DMS53 (cell line): ENCODE measurements around the gene TRIM24.
A peak's percentile ranks its signal among the peaks of the same experiment; 100 is the strongest.

Experiments used
- DNase-seq: peaks from one replicate; lab custom pipeline; 2025; lab: John Stamatoyannopoulos, UW

Gene TRIM24

DNA sequence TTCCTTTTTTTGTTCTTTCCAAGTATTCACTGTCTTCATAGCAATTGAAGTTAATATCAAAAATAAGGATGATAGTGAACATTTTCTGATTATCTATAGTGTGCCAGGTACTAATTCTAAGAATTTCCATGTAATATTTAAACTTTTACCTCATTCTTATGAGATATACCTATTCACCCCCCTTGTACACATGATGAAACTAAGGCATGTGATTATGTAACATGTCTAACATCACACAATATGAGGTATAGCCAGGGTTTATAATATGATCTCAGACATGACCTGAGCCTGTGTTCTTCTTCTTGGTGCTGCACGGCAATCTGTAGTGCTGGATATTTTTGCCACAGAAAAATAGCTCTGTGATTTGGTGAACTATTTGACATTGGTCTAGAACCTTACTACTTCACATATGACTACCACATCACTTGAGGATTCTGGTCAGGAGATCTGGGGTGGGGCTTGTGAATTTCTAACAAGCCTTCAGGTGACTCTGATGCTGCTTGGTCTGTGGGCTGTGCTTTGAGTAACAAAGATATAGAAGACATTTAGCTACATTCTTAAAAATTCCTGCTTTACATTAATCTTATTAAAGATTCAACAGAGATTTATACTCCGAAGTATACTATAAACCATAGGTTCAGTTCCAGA is 79.1 kb downstream of the TRIM24 start:
- no peak for DNase-seq

DNA sequence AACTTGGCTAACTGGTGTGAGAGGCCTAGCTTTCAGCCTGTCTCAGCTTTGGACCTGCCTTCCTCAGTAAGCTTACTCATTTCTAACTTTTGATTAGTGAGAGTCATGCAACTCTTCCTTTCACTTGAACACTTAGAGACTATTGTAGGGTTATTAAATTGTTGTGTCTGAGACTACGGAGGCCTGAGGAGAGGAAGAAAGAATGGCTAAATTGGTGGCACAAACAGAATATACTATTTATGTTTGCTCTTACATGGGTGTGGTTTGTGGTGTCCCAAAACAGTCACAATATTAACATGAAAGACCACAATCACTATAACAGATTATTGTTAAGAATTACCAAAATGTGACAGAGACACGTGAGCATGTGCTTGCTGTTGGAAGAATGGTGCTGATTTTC is 82.1 kb downstream of the TRIM24 start:
- DNase-seq, result no peak

DNA sequence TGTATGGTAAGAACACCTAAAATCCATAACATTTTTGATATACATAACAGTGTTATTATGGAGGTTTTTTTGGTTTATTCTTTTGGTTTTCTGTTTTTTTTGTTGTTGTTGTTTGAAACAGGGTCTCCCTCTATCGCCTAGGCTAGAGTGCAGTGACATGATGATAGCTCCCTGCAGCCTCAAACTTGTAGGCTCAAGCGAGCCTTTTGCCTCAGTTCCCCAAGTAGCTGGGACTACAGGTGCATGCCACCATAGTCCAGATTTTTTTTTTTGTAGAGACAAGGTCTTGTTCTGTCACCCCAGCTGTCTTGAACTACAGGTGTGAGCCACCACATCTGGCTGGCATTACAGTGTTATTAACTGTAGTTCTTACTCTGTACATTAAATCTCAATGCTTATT is 83.7 kb downstream of the TRIM24 start:
- no peak for DNase-seq

DNA sequence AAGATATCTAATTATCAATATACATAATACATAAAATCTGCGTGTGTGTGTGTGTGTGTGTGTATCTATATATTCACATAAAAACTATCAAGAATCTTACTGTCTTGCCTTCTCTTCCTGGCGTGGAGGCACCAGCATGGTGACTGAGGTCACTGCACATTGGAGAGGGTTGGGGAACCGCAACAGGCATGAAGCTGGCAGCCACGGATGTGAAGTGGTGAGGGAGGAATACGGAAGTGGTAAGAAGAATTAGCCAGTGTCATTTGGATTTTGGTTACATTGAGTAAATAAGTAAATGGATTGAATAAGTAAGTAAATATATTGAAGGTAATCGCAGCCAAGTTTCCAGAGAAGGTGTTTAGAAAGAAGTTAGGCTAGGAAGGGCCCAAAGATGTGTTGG is 85.1 kb downstream of the TRIM24 start:
- no peak for DNase-seq

DNA sequence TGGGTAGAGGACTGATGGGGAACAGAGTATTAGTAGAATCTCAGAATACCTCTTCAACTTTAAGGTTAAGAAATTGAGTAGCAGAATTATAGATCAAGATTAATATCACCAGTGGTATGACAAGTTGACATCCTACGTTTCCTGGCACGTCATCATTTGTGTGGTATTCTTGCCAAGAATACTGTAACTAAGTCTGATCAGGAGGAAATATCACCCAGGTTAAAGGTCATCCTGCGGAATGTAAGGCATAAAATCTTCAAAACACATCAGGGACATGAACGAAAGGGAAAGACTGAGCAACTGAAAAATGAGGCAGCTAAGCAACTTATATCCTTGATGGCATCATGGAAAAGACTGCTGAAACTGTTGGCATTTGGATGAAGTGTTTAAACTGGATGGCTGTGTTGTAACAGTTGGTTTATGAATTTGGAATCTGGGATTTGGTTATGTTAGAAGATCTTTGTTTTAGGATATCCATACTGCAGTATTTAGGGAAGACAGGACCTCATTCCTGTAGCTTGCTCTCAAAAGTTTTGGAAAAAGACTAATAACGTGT is 86.1 kb downstream of the TRIM24 start:
- no peak for DNase-seq

DNA sequence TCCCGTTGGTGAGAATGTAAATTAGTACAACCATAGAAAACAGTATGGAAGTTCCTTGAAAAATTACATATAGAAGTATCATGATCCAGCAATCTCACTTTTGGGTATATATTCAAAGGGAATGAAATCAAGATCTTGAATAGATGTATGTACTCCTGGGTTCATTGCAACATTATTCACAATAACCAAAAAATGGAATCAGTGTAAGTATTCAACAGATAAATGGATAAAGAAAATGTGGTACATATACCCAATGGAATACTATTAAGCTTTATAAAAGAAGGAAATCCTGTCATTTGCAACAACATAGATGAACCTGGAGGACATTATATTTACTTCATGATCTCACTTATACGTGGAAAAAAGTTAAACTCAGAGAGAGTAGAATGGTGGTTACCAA is 86.8 kb downstream of the TRIM24 start:
- no peak for DNase-seq

DNA sequence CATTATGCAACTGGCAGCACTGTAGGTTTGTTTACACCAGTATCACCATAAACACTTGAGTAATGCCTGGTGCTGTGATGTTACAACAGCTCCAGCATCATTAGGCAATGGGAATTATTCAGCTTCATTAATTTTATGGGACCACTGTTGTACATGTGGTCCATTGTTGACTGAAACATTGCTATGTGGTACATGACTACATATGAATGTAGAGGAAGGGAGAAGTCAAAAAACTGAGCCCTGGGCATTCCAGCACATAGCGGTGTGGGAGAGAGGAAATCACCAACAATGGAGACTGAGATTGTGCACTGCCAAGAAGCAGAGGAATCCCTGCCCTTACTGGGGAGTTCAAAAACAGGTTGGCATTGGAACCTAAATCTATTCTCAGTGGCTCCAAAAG is 89.0 kb downstream of the TRIM24 start:
- DNase-seq, result no peak

DNA sequence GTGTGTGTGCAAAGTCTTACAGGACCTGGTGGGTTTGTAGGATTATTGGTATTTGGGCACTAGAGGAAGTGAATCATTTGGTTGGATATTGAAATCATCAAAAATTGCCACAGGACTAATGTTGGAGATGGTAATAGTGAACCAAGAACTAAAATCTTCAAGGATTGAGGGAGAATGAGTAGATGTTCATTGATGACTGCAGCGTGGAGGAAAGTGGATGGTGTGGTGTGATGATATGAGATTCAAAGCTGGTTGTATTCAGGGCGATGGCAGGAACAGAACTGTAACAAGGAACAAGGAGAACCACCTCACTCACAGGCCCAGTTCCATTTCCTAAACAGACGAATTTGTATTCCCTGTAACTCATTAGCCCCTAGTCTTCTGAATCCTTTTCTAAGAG is 90.3 kb downstream of the TRIM24 start:
- no peak for DNase-seq

DNA sequence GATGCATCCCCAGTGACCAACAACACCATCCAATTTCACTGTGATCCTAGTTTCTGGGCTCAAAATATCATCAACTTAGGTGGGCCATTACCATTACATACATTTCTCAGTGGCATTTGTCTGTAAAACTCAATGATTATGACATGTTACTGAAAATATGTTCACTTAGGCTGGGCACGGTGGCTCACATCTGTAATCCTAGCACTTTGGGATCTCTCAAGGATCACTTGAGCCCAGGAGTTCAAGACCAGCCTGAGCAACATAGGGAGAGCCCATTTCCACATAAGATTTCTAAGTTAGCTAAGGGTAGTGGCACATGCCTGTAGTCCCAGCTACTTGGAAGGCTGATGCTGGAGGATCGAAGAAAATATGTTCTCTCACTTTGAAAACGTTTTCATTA is 91.0 kb downstream of the TRIM24 start:
- DNase-seq, result no peak

DNA sequence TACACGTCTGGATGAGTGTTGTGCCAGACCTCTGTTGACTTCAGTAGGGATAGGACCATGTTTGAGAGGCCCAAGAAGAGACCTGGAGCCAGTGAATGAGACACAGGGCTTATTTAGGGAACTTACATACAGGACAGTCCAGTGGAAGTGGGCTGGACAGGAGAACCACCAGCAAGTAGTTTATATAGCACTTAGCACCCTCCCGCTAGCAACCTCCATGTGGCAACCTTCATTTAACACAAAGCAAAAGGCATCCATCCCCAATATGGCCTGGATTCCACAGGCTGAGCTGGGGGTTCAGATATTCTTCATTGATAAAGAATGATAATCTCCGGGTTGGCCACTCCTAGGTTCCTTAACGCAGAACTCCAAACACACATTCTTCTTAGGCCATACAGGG is 93.7 kb downstream of the TRIM24 start:
- DNase-seq, result no peak

DNA sequence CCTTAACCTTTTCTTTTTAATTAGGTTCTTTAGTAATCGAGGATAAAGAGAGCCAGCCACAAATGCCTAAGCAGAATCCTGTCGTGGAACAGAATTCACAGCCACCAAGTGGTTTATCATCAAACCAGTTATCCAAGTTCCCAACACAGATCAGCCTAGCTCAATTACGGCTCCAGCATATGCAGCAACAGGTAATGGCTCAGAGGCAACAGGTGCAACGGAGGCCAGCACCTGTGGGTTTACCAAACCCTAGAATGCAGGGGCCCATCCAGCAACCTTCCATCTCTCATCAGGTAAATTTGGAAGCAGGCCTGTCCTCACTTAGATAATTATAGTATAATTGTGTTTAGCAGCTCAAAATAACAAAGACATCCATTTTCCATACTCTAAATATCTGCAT is 94.6 kb downstream of the TRIM24 start:
- no peak for DNase-seq

DNA sequence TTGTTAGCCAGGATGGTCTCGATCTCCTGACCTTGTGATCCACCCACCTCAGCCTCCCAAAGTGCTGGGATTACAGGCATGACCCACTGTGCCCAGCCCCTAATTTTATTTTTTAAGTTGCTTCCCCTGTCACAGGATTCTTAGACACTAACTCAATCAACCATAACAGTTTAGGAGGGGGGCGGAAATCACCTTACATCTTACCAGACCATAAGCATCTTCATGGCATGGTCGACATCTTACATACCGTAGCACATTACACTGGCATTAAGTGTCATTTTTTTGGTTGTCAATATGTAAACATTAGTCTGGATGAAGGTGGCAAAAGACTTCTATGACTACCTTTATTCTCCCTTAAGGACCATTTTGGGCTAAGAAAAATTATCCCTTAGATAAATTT is 95.6 kb downstream of the TRIM24 start:
- no peak for DNase-seq

DNA sequence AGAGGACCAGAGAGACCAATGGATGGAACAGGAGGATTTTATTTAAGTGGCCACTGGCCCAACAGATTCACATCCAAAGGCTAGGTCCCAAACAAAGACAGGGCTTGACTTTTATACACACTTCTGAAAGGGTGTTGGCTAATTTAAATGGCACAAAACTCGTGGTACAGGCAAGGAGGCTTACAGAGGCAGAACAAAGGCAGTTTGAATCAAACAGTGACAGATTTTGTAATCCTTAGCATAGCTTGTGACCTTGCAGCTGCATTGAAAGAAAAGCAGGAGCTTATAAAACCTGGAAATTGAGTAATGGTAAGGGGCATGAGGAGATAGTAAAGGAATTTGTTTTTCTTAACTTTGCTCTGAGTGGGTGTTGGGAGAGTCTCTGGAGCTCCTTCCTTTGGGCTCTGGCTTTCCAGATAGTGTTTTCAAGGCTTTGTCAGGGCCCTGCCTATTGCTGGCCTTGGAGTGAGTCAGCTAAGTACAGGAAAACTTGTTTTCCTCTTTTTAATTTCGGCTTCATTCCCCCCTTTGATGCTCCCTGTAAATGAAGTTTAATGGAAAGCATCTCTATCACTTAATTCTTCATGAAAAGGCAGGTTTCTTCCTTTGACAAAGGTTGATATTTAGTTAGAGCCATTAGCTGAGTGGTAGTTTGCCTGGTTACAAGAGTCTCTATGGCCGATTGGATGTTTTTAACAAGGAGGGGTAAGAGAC is 96.9 kb downstream of the TRIM24 start:
- peak; percentile 38 for DNase-seq

DNA sequence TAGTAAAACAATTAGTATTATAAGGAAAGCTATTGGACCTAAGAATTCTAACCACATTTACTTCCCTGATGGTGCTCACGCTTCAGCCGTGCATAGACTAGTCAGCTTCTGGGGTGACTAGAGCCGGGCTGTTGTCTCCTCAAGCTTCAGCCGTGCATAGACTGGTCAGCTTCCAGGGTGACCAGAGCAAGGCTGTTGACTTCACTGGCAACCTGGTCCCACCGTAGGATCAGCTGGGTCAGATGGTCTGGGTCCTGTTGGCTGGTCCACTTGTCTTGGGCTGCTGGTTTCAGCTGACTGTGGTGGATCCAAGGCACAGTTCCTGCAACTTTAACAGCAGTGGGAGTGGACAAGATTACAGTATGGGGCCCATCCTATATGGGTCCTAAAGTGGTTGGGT is 99.4 kb downstream of the TRIM24 start:
- no peak for DNase-seq

DNA sequence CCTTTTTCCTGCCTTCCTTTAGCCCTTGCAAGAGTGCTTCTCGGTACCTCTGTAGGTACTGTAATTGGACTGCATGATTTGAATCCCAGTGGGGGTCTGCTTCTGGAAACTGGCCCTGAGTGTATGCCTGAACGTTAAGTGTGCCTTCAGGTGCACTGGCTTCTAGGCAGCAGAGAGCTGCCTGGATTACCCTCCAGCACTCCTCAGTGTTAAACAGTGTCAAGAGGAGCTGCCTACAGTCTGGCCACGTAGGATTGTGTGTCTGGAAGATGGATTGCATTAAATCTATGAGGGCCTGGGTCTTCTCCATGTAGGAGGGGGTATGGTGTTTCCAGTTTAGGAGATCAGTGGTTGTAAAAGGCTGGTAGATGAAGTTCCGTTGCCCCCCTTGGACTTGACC is 103.7 kb downstream of the TRIM24 start:
- DNase-seq, result peak; percentile 78

DNA sequence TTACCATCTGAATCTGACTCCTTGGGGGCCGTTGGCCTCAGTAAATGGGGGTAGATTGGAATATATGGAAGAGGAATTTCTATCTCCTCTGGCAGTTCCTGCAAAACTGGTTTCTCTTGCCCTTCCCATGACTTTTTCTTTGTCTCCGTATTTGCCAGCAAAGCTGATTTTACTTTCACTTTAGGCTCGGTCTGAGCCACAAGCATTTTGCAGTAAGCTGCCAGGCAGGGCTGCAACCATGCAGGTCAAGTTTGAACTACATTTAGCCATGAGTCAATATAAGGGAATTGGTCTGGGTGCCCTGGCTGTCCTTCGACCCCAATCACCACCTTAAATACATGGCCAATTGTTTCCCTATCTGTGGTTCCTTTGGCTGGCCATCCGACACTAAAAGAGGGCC is 104.3 kb downstream of the TRIM24 start:
- DNase-seq, result peak; percentile 94

DNA sequence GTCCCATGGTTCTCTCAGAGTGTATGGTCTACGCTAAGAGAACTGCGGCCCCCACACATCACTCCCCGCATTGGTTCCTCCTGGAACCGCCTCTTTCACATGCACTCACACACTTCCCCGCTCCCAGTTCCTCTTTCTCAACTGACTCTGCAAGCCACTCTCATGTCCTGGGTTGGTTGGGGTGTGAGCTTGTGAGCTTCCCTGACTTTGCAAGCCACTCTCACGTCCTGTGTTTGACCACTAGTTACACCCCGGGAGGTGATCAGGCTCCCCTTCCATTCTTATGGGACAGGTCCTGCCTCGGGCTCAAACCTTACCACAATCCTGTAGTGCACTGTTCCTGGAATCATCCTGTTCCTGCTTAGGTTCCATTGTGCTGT is 105.0 kb downstream of the TRIM24 start:
- DNase-seq, result no peak

DNA sequence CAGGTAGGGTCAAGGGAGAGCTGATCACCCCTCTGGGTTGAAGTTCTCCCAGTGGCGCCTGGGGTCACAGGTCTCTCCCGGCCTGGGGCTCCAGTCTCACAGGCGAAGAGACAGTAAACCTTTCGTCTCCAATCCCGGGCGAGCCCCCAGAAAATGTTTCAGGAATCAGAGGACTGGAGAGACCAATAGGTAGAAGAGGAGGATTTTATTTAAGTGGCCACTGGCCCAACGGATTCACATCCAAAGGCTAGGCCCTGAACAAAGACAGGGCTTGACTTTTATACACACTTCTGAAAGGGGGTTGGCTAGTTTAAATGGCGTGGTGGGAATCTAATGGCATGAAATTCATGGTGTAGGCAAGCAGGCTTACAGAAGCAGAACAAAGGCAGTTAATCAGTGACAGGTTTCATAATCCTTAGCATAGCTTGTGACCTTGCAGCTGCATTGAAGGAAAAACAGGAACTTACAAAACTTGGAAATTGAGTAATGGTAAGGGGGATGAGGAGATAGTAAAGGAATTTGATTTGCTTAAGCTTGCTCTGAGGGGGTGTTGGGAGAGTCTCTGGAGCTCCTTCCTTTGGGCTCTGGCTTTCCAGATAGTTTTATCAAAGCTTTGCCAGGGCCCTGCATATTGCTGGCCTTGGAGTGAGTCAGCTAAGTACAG is 105.5 kb downstream of the TRIM24 start:
- DNase-seq, result peak; percentile 52

DNA sequence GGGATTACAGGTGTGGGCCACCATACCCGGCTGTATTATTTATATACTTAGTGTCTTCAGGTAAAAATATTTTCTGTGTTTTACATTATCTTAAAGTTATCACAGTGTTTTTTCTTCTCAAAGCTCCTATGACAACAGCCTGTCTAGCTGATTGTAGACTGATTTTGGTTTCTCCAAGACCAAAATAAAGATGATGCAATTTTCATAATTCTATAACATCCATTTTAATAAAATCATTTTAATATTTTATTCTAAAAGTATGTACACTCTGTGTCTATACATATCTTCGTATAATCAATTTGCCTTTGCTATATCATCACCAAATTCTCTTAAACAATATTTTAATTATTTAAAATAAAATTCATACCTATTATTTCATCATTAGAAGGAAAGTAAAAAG is 108.6 kb downstream of the TRIM24 start:
- no peak for DNase-seq

DNA sequence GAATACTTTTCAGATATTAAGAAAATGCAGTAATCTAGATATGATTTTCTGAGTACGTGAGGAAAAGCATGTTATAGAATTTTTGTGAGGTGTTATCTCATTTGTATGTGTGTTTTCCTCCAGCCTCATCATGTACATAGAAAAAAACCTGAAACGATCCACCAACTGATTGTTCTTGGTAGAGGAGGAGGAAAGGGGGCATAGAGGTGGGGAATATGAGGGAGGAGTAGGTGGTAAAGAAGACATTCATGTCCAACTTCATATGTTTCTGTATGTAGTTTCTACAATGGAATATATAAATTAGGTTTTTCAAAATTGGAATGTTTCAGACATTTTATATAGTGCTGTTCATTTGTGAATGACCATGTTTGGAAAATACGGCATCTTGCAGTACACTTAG is 109.4 kb downstream of the TRIM24 start:
- no peak for DNase-seq

DNA sequence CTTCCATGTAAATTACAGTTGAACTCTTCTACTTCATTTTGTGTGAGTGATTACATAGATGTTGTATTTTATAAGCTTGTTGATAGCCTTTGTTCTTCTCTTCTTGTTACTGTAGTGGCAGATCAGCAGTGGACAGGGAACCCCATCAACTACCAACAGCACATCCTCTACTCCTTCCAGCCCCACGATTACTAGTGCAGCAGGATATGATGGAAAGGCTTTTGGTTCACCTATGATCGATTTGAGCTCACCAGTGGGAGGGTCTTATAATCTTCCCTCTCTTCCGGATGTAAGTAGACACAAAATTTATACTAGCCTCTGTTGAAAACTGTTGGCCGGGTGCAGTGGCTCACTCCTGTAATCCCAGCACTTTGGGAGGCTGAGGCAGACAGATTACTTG is 110.7 kb downstream of the TRIM24 start:
- DNase-seq, result no peak

DNA sequence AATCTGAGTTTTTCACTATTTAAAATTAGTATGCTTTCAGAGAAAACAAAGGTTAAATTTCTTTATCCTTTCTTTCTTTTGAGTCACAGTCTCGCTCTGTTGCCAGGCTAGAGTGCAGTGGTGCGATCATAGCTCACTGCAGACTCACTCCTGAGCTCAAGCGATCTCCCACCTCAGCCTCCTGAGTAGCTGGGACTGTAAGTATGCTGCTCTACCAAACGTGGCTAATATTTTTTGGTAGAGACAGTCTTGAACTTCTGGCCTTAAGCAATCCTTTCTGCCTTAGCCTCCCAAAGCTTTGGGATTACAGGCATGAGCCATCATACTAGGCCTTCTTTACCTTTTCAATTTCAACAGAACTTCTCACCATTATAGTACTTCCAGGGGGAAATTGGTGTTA is 113.7 kb downstream of the TRIM24 start:
- no peak for DNase-seq

DNA sequence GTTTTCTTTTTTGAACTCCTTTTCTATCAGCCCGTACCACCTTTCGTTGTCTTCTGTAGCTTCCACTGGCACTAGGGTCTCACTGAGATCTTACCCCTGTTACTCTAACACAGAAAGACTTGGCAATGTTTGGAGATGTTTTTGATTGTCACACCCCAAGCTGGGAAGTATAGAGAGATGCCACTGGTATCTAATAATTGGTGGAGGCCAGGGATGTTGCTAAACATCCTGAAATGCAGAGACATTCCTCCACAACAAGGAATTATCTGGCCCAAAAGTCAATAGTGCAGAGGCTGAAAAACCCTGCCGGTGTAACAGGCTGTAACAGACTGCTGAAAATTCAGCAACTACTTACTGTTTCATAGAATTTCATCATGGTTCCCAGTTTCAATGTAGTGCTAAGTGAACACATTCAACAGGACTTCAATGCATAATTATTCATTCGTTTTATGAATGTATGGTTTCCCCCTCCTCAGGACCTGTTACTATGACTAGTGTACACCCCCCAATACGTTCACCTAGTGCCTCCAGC is 115.9 kb downstream of the TRIM24 start:
- no peak for DNase-seq
